Mammary microvascular endothelial cell (primary cell): ENCODE results near the gene CLDN14. TPM values are rescaled to one million over a fixed set of nuclear protein-coding genes. Genes with fewer than 3 reads are reported as not detected.

Source experiments
- total RNA-seq: library from RNA; depleted of rRNA; stranded (reverse); fragments of >200 nt; gene quantifications from 2 replicates; pipeline ENCODE4 v1.2.3, GENCODE V29; 2015

Gene CLDN14, protein sequence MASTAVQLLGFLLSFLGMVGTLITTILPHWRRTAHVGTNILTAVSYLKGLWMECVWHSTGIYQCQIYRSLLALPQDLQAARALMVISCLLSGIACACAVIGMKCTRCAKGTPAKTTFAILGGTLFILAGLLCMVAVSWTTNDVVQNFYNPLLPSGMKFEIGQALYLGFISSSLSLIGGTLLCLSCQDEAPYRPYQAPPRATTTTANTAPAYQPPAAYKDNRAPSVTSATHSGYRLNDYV
- 1.9 and 2.7 TPM in 2 replicates for total RNA-seq

DNA sequence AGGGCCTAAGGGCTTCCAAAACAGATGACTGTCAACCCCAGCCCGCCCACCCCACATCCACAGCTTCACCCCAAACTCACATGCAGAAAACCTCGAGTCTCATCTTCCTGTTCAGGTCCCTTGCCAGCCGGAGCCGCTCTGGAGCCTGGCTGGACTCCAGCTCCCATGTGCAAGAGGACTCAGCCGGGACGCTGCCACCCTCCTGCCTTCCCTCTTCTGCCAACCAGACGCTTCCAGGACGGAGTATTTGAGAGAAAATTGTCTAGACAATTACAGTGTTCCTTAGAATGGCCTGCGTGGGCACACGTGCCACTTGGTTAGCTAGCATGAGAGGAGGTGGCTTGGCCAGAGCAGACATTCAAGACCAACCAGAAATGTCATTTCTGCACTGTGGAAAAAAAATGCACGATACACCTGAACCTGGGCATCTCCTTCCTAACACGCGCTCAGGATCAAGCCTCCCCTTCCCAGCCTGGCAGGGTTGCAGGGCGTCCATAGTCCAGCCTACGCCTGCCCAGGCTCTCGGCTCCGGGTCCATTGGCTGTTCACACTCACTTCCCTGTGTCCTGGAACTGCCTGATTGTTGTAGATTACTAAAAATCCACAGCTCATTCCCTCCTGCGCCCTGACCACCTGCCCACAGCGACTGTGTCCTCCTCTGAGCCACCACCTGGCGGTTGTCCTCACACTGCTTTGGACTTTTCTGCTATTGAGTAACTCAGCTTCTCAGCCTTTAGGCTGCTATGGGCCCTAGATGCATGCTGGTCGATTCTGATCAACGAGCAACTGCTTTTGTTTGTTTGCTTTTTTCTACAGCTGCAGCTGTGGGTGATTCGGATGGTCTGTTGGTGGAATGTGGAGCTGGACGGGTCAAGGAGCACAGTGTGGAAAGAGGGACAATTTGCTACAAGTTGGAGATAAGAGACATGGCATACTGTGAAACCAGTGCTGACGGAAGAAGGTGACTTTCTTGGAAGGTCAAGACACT lies at the start of gene CLDN14:
CLDN14 (minus strand) TSS at position 708 of the 988 bp plus-strand sequence. CDS start 18,427 bp downstream, outside the sequence.

Other genes starting within 250 kb of the CLDN14 start
- gene MORC3, start 159.9 kb downstream of the CLDN14 start, total RNA-seq: 13.3 and 14.0 TPM in 2 replicates
- gene CHAF1B, start 94.7 kb downstream of the CLDN14 start, total RNA-seq: 8.5 and 9.0 TPM in 2 replicates
- 0.10 TPM in 1 of 2 replicates, not detected in the other for gene SIM2, start 219.0 kb upstream of the CLDN14 start, total RNA-seq